HepG2 (cell line): ENCODE results near the gene PLA2G12B. TPM values are rescaled to one million over a fixed set of nuclear protein-coding genes. Genes with fewer than 3 reads are reported as not detected.

Experiments
- ERF ChIP-seq: IDR thresholded peaks from 2 replicates; pipeline ENCODE4 v1.6.1; 2018; ENCODE audit warnings: missing biosample characterization, missing genetic modification reagents
- FOXA3 ChIP-seq: IDR thresholded peaks from 2 replicates; pipeline ENCODE4 v1.6.1; 2016; ENCODE audit warnings: missing genetic modification reagents, missing compliant biosample characterization
- HOXA9 ChIP-seq: sonication (generic); formaldehyde crosslinking; IDR thresholded peaks from 2 replicates; pipeline ENCODE4 v1.8.1; 2022; ENCODE audit warnings: missing genetic modification reagents, mild to moderate bottlenecking, moderate library complexity, borderline replicate concordance
- IRX3 ChIP-seq: sonication (generic); formaldehyde crosslinking; IDR thresholded peaks from 2 replicates; pipeline ENCODE4 v1.8.1; 2023; ENCODE audit warnings: mild to moderate bottlenecking, low read depth, missing genetic modification reagents, borderline replicate concordance
- KLF16 ChIP-seq, 2 experiments: sonication (generic) in 1 of 2; formaldehyde crosslinking in 1 of 2; IDR thresholded peaks; 2 replicates each; pipeline versions ENCODE4 v1.6.1 to v1.8.0; 2016 to 2023; ENCODE audit warnings: missing genetic modification reagents in 2 of 2, missing compliant biosample characterization in 1 of 2
- MATR3 ChIP-seq: sonication (generic); formaldehyde crosslinking; IDR thresholded peaks from 2 replicates; pipeline ENCODE4 v1.4.0; 2020; ENCODE audit warnings: missing genetic modification reagents
- MED1 ChIP-seq: sonication (generic); formaldehyde crosslinking; IDR thresholded peaks from 2 replicates; pipeline ENCODE4 v1.4.0; 2020; ENCODE audit warnings: missing genetic modification reagents
- NAIF1 ChIP-seq: sonication (generic); formaldehyde crosslinking; IDR thresholded peaks from 2 replicates; pipeline ENCODE4 v1.5.0; 2020; ENCODE audit warnings: mild to moderate bottlenecking, missing genetic modification reagents, borderline replicate concordance
- NFYB ChIP-seq: sonication (generic); formaldehyde crosslinking; IDR thresholded peaks from 2 replicates; pipeline ENCODE4 v1.4.0; 2020; ENCODE audit warnings: missing genetic modification reagents
- NKX3-1 ChIP-seq: sonication (generic); formaldehyde crosslinking; IDR thresholded peaks from 2 replicates; pipeline ENCODE4 v1.5.0; 2020; ENCODE audit warnings: missing genetic modification reagents
- PCBP1 ChIP-seq: fragments of 200-400 bp; formaldehyde crosslinking; IDR thresholded peaks from 2 replicates; pipeline ENCODE4 v1.6.1; 2017; ENCODE audit warnings: mild to moderate bottlenecking, low read depth, low read length, borderline replicate concordance
- PREB ChIP-seq: sonication (generic); formaldehyde crosslinking; IDR thresholded peaks from 2 replicates; pipeline ENCODE4 v1.4.0; 2020; ENCODE audit warnings: missing genetic modification reagents
- SP2 ChIP-seq: sonication (generic); formaldehyde crosslinking; IDR thresholded peaks from 2 replicates; pipeline ENCODE4 v1.5.1; 2020; ENCODE audit warnings: mild to moderate bottlenecking, missing genetic modification reagents
- TOE1 ChIP-seq: sonication (generic); formaldehyde crosslinking; IDR thresholded peaks from 2 replicates; pipeline ENCODE4 v1.4.0; 2020; ENCODE audit warnings: mild to moderate bottlenecking, missing genetic modification reagents
- ZNF274 ChIP-seq: sonication (generic); formaldehyde crosslinking; IDR thresholded peaks from 2 replicates; pipeline ENCODE4 v1.5.1; 2020; ENCODE audit warnings: mild to moderate bottlenecking, missing genetic modification reagents
- ZNF317 ChIP-seq: sonication (generic); formaldehyde crosslinking; IDR thresholded peaks from 2 replicates; pipeline ENCODE4 v1.5.0; 2020; ENCODE audit warnings: mild to moderate bottlenecking, missing genetic modification reagents
- ZNF335 ChIP-seq: sonication (generic); formaldehyde crosslinking; IDR thresholded peaks from 2 replicates; pipeline ENCODE4 v1.4.0; 2020; ENCODE audit warnings: missing genetic modification reagents
- ZNF34 ChIP-seq: sonication (generic); formaldehyde crosslinking; IDR thresholded peaks from 2 replicates; pipeline ENCODE4 v1.4.0; 2020; ENCODE audit warnings: mild to moderate bottlenecking, missing genetic modification reagents, borderline replicate concordance
- ZNF567 ChIP-seq: sonication (generic); formaldehyde crosslinking; IDR thresholded peaks from 2 replicates; pipeline ENCODE4 v1.8.1; 2023; ENCODE audit warnings: mild to moderate bottlenecking, missing genetic modification reagents, borderline replicate concordance
- ZNF614 ChIP-seq: IDR thresholded peaks from 2 replicates; pipeline ENCODE4 v1.6.1; 2018; ENCODE audit warnings: missing biosample characterization, missing genetic modification reagents, inconsistent platforms, borderline replicate concordance
- ZNF652 ChIP-seq: IDR thresholded peaks from 2 replicates; pipeline ENCODE4 v1.6.1; 2016; ENCODE audit warnings: low read depth, borderline replicate concordance
- ZNF737 ChIP-seq: sonication (generic); formaldehyde crosslinking; IDR thresholded peaks from 2 replicates; pipeline ENCODE4 v1.5.0; 2020; ENCODE audit warnings: missing genetic modification reagents, mild to moderate bottlenecking, borderline replicate concordance
- ZSCAN20 ChIP-seq: sonication (generic); formaldehyde crosslinking; IDR thresholded peaks from 2 replicates; pipeline ENCODE4 v1.4.0; 2020; ENCODE audit warnings: missing genetic modification reagents, mild to moderate bottlenecking, borderline replicate concordance
- polyA plus RNA-seq, 8 experiments: library from polyadenylated mRNA; depleted of rRNA in 3 of 8; stranded (reverse) in 7 of 8; unstranded in 1 of 8; fragments of >200 nt; fragmentation: Illumina TruSeq in 4 of 8; extraction: Trizol in 4 of 8; gene quantifications; 2 replicates each; pipeline versions ENCODE4 v1.2.1 to v1.2.3, GENCODE V29; 2011 to 2016; ENCODE audit warnings: low read depth in 4 of 8, missing spikeins in 1 of 8, mixed read lengths in 1 of 8; ENCODE audit not compliant: insufficient read depth in 1 of 8
- total RNA-seq, 5 experiments: library from RNA; depleted of rRNA; stranded (reverse); fragments of >200 nt; fragmentation: Illumina TruSeq; extraction: Trizol; gene quantifications; 2 replicates each; pipeline ENCODE4 v1.2.3, GENCODE V29; 2016; ENCODE audit warnings: low read depth in 1 of 5
- TF ChIP-seq, protein P1 (sequence below): IDR thresholded peaks from 2 replicates; pipeline ENCODE4 v1.6.1; 2016; ENCODE audit warnings: low read depth, missing genetic modification reagents, missing compliant biosample characterization
- TF ChIP-seq, protein P2 (sequence below): sonication (generic); formaldehyde crosslinking; IDR thresholded peaks from 2 replicates; pipeline ENCODE4 v1.8.1; 2023; ENCODE audit warnings: mild to moderate bottlenecking, inconsistent platforms, moderate library complexity, missing genetic modification reagents, borderline replicate concordance

PLA2G12B gene
- total and polyA plus RNA-seq, 2 of the 13 experiments (the other 11 are each of a cell fraction or from before 2014, with no cell fraction given), result 7.7 to 38.0 TPM

DNA sequence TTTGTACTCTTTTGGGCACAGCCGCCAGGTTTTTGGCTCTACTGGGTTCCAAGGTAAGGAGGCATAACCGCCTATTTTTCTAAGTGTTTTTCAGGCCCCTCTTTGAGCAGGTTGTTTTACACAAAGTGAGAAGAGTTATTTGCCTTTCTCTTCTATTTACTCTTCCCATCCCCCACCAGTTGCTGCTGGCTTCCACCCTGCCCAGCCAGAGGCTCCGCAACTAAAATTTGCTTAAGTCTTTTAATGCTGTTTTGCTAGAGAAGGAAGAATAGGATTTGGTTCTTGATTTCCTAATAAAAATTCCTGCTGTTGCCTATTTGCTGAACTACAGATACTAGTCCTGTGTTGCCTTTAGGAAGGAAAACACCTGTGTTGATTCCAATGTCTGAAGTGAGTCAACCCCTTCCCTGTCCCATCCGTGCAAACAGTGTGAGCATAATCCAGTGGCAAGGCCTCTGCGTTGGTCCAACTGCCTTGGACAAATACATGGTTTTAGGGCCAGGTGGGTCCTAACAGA is 1.9 kb downstream of the PLA2G12B start (continued):
- TF ChIP-seq, protein P1, sequence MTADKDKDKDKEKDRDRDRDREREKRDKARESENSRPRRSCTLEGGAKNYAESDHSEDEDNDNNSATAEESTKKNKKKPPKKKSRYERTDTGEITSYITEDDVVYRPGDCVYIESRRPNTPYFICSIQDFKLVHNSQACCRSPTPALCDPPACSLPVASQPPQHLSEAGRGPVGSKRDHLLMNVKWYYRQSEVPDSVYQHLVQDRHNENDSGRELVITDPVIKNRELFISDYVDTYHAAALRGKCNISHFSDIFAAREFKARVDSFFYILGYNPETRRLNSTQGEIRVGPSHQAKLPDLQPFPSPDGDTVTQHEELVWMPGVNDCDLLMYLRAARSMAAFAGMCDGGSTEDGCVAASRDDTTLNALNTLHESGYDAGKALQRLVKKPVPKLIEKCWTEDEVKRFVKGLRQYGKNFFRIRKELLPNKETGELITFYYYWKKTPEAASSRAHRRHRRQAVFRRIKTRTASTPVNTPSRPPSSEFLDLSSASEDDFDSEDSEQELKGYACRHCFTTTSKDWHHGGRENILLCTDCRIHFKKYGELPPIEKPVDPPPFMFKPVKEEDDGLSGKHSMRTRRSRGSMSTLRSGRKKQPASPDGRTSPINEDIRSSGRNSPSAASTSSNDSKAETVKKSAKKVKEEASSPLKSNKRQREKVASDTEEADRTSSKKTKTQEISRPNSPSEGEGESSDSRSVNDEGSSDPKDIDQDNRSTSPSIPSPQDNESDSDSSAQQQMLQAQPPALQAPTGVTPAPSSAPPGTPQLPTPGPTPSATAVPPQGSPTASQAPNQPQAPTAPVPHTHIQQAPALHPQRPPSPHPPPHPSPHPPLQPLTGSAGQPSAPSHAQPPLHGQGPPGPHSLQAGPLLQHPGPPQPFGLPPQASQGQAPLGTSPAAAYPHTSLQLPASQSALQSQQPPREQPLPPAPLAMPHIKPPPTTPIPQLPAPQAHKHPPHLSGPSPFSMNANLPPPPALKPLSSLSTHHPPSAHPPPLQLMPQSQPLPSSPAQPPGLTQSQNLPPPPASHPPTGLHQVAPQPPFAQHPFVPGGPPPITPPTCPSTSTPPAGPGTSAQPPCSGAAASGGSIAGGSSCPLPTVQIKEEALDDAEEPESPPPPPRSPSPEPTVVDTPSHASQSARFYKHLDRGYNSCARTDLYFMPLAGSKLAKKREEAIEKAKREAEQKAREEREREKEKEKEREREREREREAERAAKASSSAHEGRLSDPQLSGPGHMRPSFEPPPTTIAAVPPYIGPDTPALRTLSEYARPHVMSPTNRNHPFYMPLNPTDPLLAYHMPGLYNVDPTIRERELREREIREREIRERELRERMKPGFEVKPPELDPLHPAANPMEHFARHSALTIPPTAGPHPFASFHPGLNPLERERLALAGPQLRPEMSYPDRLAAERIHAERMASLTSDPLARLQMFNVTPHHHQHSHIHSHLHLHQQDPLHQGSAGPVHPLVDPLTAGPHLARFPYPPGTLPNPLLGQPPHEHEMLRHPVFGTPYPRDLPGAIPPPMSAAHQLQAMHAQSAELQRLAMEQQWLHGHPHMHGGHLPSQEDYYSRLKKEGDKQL (CRISPR knock-in tag), result no peak
- TF ChIP-seq KLF16 (CRISPR knock-in tag; IDR thresholded peaks at IDR 0.05), result no peak
- 0 out of 2 replicates have a peak, but pooled peaks have one; percentile 19 for TF ChIP-seq ZNF652 (CRISPR knock-in tag)
- no peak for TF ChIP-seq NAIF1 (CRISPR knock-in tag)
- TF ChIP-seq ZNF567 (CRISPR knock-in tag), result no peak
- TF ChIP-seq, protein P2, sequence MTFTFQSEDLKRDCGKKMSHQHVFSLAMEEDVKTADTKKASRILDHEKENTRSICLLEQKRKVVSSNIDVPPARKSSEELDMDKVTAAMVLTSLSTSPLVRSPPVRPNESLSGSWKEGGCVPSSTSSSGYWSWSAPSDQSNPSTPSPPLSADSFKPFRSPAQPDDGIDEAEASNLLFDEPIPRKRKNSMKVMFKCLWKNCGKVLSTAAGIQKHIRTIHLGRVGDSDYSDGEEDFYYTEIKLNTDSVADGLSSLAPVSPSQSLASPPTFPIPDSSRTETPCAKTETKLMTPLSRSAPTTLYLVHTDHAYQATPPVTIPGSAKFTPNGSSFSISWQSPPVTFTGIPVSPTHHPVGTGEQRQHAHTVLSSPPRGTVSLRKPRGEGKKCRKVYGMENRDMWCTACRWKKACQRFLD, result no peak
- no peak for TF ChIP-seq ZNF614 (CRISPR knock-in tag)
- TF ChIP-seq IRX3 (CRISPR knock-in tag), result no peak
- TF ChIP-seq ZNF737 (CRISPR knock-in tag), result no peak
- peak; percentile 49; the same call in 1 of the 2 replicates for TF ChIP-seq MED1 (CRISPR knock-in tag)
- no peak for TF ChIP-seq NKX3-1 (CRISPR knock-in tag)
- no peak for TF ChIP-seq HOXA9 (CRISPR knock-in tag)
- no peak for TF ChIP-seq ERF (CRISPR knock-in tag)
- TF ChIP-seq PCBP1, result no peak
- no peak; the same call in 1 of the 2 replicates for TF ChIP-seq TOE1 (CRISPR knock-in tag)
- peak; percentile 57 for TF ChIP-seq FOXA3 (CRISPR knock-in tag)
- no peak for TF ChIP-seq PREB (CRISPR knock-in tag)
- peak; percentile 32; the same call in 1 of the 2 replicates for TF ChIP-seq ZNF335 (CRISPR knock-in tag)
- no peak for TF ChIP-seq SP2 (CRISPR knock-in tag)
- no peak for TF ChIP-seq MATR3 (CRISPR knock-in tag)
- no peak for TF ChIP-seq NFYB (CRISPR knock-in tag)
- peak; percentile 27; the same call in 1 of the 2 replicates for TF ChIP-seq ZNF317 (CRISPR knock-in tag)
- TF ChIP-seq ZSCAN20, result 0 out of 2 replicates have a peak, but pooled peaks have one; percentile 63
- TF ChIP-seq ZNF274 (CRISPR knock-in tag), result no peak
- TF ChIP-seq ZNF34 (CRISPR knock-in tag), result no peak
